ENCODE measurements around the gene DHRS7C.

Gene DHRS7C

GRCh38 chr17:9824094-9824493, 32.7 kb upstream of the DHRS7C start:
- no peak overlapping the region for H3K9ac ChIP-seq (ENCODE audit: low read depth, low read length)
- no peaks in the 10 kb centered on the region for H3K4me1 ChIP-seq (ENCODE audit: insufficient read depth, low read length)
- DNase-seq (no peak), ATAC-seq (ENCODE audit: insufficient read depth, low read depth) (no peak)
- H3K79me2 ChIP-seq (ENCODE audit: insufficient read depth, low read length), result no peaks in the 10 kb centered on the region
- no peak overlapping the region for H3K4me2 ChIP-seq (ENCODE audit: insufficient read depth, low read length)
- H3K27me3 ChIP-seq (ENCODE audit: insufficient read depth, low read length, poor library complexity), result peaks cover 4% of the 10 kb centered on the region
- H3K27ac ChIP-seq (ENCODE audit: low read length), result no peak overlapping the region
- H3K36me3 ChIP-seq (ENCODE audit: insufficient read depth, low read length), result no peaks in the 10 kb centered on the region
- H3K9me3 ChIP-seq (ENCODE audit: insufficient read depth, low read length, severe bottlenecking), result no peaks in the 10 kb centered on the region
- TF ChIP-seq EZH2 (IDR thresholded peaks at IDR 0.05; ENCODE audit: borderline replicate concordance, low read depth, low read length, severe bottlenecking) (no peak), CTCF (IDR thresholded peaks at IDR 0.05; ENCODE audit: borderline replicate concordance, extremely low read depth, low read length, poor library complexity, severe bottlenecking) (peak; percentile 10)
- no peak overlapping the region for H3K4me3 ChIP-seq (ENCODE audit: low read depth in 1 of 2, low read length in 2 of 2)
- H2AFZ ChIP-seq (ENCODE audit: low read depth, low read length), result no peak overlapping the region
- no peaks in the 10 kb centered on the region; the same call in 1 of the 2 replicates for H4K20me1 ChIP-seq (ENCODE audit: insufficient read depth, low read length)

GRCh38 chr17:9821921-9822320, 30.5 kb upstream of the DHRS7C start, which contains the start of gene GSG1L2:
Gene GSG1L2 (minus strand): TSS chr17:9822079. CDS start chr17:9822071, 8 bp downstream.
- H3K4me1 ChIP-seq (ENCODE audit: insufficient read depth, low read length), result no peaks in the 10 kb centered on the region
- DNase-seq, result no peak
- no peaks in the 10 kb centered on the region for H3K36me3 ChIP-seq (ENCODE audit: insufficient read depth, low read length)
- H4K20me1 ChIP-seq (ENCODE audit: insufficient read depth, low read length), result no peaks in the 10 kb centered on the region; the same call in 1 of the 2 replicates
- no peak within 1 kb of the TSS for H3K4me3 ChIP-seq (ENCODE audit: low read depth in 1 of 2, low read length in 2 of 2)
- no peak within 1 kb of the TSS for H3K27ac ChIP-seq (ENCODE audit: low read length)
- no peak within 1 kb of the TSS for H3K4me2 ChIP-seq (ENCODE audit: insufficient read depth, low read length)
- no peak for ATAC-seq (ENCODE audit: insufficient read depth, low read depth)
- TF ChIP-seq EZH2 (IDR thresholded peaks at IDR 0.05; ENCODE audit: borderline replicate concordance, low read depth, low read length, severe bottlenecking), result no peak
- no peak for TF ChIP-seq CTCF (IDR thresholded peaks at IDR 0.05; ENCODE audit: borderline replicate concordance, extremely low read depth, low read length, poor library complexity, severe bottlenecking)
- H3K9ac ChIP-seq (ENCODE audit: low read depth, low read length), result no peak within 1 kb of the TSS
- H3K9me3 ChIP-seq (ENCODE audit: insufficient read depth, low read length, severe bottlenecking), result no peaks in the 10 kb centered on the region
- H2AFZ ChIP-seq (ENCODE audit: low read depth, low read length), result no peak within 1 kb of the TSS
- H3K27me3 ChIP-seq (ENCODE audit: insufficient read depth, low read length, poor library complexity), result no peaks in the 10 kb centered on the region
- H3K79me2 ChIP-seq (ENCODE audit: insufficient read depth, low read length), result no peaks in the 10 kb centered on the region

- DNase-seq, result no peak
- Histone ChIP-seq H2AFZ (ENCODE audit: low read depth, low read length) (no peak overlapping the region), H3K79me2 (ENCODE audit: insufficient read depth, low read length) (no peaks in the 10 kb centered on the region), H3K4me2 (ENCODE audit: insufficient read depth, low read length) (no peak overlapping the region), H3K4me1 (ENCODE audit: insufficient read depth, low read length) (no peaks in the 10 kb centered on the region), H3K9ac (ENCODE audit: low read depth, low read length) (no peak overlapping the region), H3K4me3 (ENCODE audit: low read depth in 1 of 2, low read length in 2 of 2) (no peak overlapping the region), H3K27me3 (ENCODE audit: insufficient read depth, low read length, poor library complexity) (no peaks in the 10 kb centered on the region), H3K27ac (ENCODE audit: low read length) (no peak overlapping the region), H3K9me3 (ENCODE audit: insufficient read depth, low read length, severe bottlenecking) (no peaks in the 10 kb centered on the region), H4K20me1 (ENCODE audit: insufficient read depth, low read length) (no peaks in the 10 kb centered on the region; the same call in 1 of the 2 replicates), H3K36me3 (ENCODE audit: insufficient read depth, low read length) (no peaks in the 10 kb centered on the region)
- no peak for ATAC-seq (ENCODE audit: insufficient read depth, low read depth)
- TF ChIP-seq EZH2 (IDR thresholded peaks at IDR 0.05; ENCODE audit: borderline replicate concordance, low read depth, low read length, severe bottlenecking) (no peak), CTCF (IDR thresholded peaks at IDR 0.05; ENCODE audit: borderline replicate concordance, extremely low read depth, low read length, poor library complexity, severe bottlenecking) (no peak)
These were observed 29.1 kb upstream of the DHRS7C start for GRCh38 chr17:9820448-9820847.

GRCh38 chr17:9818760-9819159, 27.4 kb upstream of the DHRS7C start:
- H3K79me2 ChIP-seq (ENCODE audit: insufficient read depth, low read length), result no peaks in the 10 kb centered on the region
- no peak for ATAC-seq (ENCODE audit: insufficient read depth, low read depth)
- H2AFZ ChIP-seq (ENCODE audit: low read depth, low read length), result no peak overlapping the region
- no peak for TF ChIP-seq EZH2 (IDR thresholded peaks at IDR 0.05; ENCODE audit: borderline replicate concordance, low read depth, low read length, severe bottlenecking)
- no peak for TF ChIP-seq CTCF (IDR thresholded peaks at IDR 0.05; ENCODE audit: borderline replicate concordance, extremely low read depth, low read length, poor library complexity, severe bottlenecking)
- H4K20me1 ChIP-seq (ENCODE audit: insufficient read depth, low read length), result no peaks in the 10 kb centered on the region; the same call in 1 of the 2 replicates
- H3K4me2 ChIP-seq (ENCODE audit: insufficient read depth, low read length), result no peak overlapping the region
- no peaks in the 10 kb centered on the region for H3K27me3 ChIP-seq (ENCODE audit: insufficient read depth, low read length, poor library complexity)
- no peaks in the 10 kb centered on the region for H3K36me3 ChIP-seq (ENCODE audit: insufficient read depth, low read length)
- no peak for DNase-seq
- no peak overlapping the region for H3K4me3 ChIP-seq (ENCODE audit: low read depth in 1 of 2, low read length in 2 of 2)
- no peaks in the 10 kb centered on the region for H3K9me3 ChIP-seq (ENCODE audit: insufficient read depth, low read length, severe bottlenecking)
- no peak overlapping the region for H3K27ac ChIP-seq (ENCODE audit: low read length)
- no peak overlapping the region for H3K9ac ChIP-seq (ENCODE audit: low read depth, low read length)
- H3K4me1 ChIP-seq (ENCODE audit: insufficient read depth, low read length), result no peaks in the 10 kb centered on the region
